Measurements from ENCODE around the gene LEMD1.

The LEMD1 gene

DNA sequence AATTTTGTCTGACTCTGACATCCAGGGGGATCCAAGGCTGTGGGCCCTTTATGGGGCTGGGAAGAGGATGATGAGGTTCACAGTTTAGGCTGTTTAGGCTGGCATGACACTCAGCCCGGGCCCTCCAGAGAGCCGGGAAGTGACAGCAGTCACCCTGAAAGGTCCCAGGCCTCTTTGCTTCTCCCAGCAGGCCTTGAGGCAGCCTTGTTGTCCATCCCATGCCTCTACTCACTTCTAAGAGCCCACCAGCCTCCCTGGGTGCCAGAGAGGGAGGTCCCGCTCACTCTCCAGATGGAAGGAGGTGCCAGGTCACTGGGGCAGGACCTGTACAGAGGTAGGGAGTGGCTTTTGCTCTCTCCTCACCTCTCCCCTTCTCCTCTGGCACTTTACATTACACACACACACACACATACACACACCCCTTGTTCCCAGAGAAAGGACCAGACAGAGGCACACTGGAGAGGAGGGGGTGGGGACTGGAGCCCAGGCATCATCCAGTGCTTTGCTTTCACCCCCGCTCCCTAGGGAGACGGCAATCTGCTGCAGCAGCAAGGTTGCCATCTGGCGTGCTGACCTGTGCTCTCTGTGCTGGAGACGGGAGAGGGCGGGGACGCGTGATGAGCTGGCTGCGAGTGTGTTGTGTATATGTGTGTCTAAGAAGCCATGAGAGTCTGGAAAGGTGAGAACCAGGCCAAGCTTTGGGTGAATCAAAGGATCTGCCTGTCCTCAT lies 69.7 kb downstream of the LEMD1 start:
- DNase-seq (ENCODE audit: extremely low read depth, insufficient read length): no peak
- peaks cover 4% of the 10 kb centered on the region; the same call in 1 of the 2 replicates for H3K27me3 ChIP-seq (replicated peaks; ENCODE audit: control insufficient read depth, insufficient read depth, low read length)

DNA sequence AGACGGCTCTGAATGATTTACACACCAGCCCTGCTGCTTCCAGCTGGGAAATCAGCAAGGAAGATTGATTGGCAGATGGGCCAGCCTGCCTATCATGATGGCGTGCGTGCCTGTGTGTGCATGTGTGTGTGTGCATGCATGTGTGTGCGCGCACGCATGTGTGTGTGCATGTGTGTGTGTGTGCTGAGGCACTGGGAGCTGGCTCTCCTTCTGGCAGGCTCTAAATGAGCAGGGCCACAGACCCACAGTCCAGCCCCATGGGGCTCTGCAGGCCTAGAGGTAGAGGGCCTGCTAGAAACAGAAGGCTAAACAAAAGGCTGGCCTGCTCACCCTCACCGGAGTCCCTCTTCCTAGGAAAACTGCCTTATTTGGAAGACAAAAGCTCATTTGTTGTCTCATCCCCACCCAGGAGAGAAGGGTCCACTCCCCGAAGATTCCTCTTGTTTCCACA lies 71.1 kb downstream of the LEMD1 start:
- no peak for DNase-seq (ENCODE audit: extremely low read depth, insufficient read length)
- Histone ChIP-seq H3K36me3 (ENCODE audit: control insufficient read depth, insufficient read depth, low read length) (no peaks in the 10 kb centered on the region), H3K27me3 (replicated peaks; ENCODE audit: control insufficient read depth, insufficient read depth, low read length) (peaks cover 4% of the 10 kb centered on the region; the same call in 1 of the 2 replicates), H3K4me3 (replicated peaks; ENCODE audit: low read depth, low read length) (no peak overlapping the region)
- TF ChIP-seq, protein P1, sequence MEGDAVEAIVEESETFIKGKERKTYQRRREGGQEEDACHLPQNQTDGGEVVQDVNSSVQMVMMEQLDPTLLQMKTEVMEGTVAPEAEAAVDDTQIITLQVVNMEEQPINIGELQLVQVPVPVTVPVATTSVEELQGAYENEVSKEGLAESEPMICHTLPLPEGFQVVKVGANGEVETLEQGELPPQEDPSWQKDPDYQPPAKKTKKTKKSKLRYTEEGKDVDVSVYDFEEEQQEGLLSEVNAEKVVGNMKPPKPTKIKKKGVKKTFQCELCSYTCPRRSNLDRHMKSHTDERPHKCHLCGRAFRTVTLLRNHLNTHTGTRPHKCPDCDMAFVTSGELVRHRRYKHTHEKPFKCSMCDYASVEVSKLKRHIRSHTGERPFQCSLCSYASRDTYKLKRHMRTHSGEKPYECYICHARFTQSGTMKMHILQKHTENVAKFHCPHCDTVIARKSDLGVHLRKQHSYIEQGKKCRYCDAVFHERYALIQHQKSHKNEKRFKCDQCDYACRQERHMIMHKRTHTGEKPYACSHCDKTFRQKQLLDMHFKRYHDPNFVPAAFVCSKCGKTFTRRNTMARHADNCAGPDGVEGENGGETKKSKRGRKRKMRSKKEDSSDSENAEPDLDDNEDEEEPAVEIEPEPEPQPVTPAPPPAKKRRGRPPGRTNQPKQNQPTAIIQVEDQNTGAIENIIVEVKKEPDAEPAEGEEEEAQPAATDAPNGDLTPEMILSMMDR (IDR thresholded peaks at IDR 0.05; ENCODE audit: insufficient read depth, low read length, poor library complexity, severe bottlenecking): no peak

More for the DNA sequence above, 69.7 kb downstream of the LEMD1 start:
- Histone ChIP-seq H3K36me3 (ENCODE audit: control insufficient read depth, insufficient read depth, low read length) (no peaks in the 10 kb centered on the region), H3K4me3 (replicated peaks; ENCODE audit: low read depth, low read length) (no peak overlapping the region)
- TF ChIP-seq, protein P1 (IDR thresholded peaks at IDR 0.05; ENCODE audit: insufficient read depth, low read length, poor library complexity, severe bottlenecking): no peak

DNA sequence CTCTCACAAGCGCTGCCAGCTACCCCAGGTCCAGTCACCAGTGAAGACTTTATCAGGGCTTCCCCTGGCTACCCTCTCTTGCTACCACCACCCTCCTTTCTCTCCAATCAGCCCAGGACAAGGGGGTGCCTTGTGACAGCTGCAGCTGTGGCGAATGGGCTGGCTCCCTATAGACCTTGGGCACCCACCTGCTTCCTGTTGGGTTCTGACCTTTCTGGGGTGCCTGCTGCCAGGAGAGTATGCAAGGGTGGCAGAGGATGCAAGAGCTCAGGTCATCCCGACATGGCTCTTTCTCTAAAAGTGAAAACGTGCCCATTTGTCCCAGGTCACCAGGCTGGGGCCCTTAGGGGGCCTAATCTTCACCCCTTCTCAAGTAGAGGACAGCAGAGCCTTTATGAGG lies 71.7 kb downstream of the LEMD1 start:
- TF ChIP-seq, protein P1 (IDR thresholded peaks at IDR 0.05; ENCODE audit: insufficient read depth, low read length, poor library complexity, severe bottlenecking): no peak
- Histone ChIP-seq H3K4me3 (replicated peaks; ENCODE audit: low read depth, low read length) (no peak overlapping the region), H3K36me3 (ENCODE audit: control insufficient read depth, insufficient read depth, low read length) (no peaks in the 10 kb centered on the region), H3K27me3 (replicated peaks; ENCODE audit: control insufficient read depth, insufficient read depth, low read length) (peaks cover 3% of the 10 kb centered on the region; the same call in 1 of the 2 replicates)
- no peak for DNase-seq (ENCODE audit: extremely low read depth, insufficient read length)

DNA sequence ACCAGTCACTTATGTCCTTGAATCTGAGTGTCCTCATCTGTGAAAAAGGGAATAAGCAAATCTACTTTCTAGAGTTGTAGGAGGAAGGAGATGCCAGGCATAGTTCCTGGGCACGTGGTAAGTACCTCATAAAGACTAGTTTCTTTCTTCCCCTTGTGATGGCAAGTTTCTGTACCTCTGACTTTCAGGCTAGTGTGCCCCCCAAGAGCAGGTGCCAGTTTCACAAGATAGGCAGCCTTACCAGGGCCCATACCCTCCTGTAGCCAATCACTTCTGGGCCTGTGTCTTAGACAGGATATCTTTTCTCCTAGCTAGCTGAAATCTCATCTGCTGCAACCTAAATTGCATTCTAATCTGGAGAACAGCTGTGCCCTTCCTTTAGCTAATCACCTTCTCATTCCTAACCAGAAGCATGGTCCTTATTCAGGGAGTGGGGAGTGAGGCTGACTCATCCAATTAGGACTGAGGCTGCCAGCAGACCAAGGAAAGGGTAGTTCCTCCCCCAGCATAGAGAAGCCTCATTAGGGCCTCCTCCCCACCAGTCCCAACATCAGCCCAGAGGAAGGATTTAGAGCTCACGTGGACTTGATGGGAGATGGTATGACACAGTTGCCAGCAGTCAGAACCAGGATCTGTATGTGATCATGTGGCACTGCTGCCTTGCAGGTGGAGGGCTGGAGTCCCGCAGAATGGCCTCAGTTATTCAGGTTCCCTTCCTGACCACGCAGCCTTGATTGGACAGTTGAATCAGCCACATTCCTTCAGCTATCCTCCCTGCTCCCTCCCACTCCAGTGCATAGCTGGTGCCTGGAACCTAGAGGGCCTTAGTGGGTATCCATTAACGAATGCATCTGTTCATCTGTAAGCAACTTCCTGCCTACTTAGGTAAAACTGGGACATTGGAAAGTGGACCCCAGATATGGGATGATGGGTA lies 73.0 kb downstream of the LEMD1 start:
- Histone ChIP-seq H3K4me3 (replicated peaks; ENCODE audit: low read depth, low read length) (no peak overlapping the region), H3K36me3 (ENCODE audit: control insufficient read depth, insufficient read depth, low read length) (no peaks in the 10 kb centered on the region), H3K27me3 (replicated peaks; ENCODE audit: control insufficient read depth, insufficient read depth, low read length) (peaks cover 2% of the 10 kb centered on the region; the same call in 1 of the 2 replicates)
- TF ChIP-seq, protein P1 (IDR thresholded peaks at IDR 0.05; ENCODE audit: insufficient read depth, low read length, poor library complexity, severe bottlenecking): no peak
- DNase-seq (ENCODE audit: extremely low read depth, insufficient read length): no peak

DNA sequence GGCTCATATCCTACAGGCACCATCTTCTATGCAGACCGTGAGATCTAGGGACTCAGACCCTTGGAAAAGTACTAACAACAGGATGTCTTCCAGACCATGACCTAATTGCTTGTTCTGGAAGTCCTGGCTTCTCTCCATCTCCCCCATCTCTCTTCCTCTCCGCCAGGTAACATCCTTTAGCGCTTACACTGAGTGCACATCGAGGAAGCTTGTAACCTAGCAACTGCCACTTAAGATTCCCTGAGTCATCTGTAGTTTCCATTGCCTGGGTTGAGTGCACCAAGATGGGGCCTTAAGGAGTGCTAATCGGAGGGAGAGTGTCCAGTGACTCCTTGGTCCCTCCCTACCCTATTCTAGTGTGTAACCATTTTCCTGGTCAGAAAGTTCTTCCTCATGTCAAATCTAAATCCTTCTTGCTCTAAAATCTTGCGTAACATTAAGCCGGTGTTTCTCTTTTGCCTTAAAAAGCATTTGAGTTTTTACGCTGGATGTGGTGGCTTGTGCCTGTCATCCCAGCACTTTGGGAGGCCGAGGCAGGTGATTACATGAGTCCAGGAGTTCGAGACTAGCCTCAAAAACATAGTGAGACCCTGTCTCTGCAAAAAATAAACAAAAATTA lies 74.8 kb downstream of the LEMD1 start:
- TF ChIP-seq, protein P1 (IDR thresholded peaks at IDR 0.05; ENCODE audit: insufficient read depth, low read length, poor library complexity, severe bottlenecking): no peak
- Histone ChIP-seq H3K4me3 (replicated peaks; ENCODE audit: low read depth, low read length) (no peak overlapping the region), H3K36me3 (ENCODE audit: control insufficient read depth, insufficient read depth, low read length) (no peaks in the 10 kb centered on the region), H3K27me3 (replicated peaks; ENCODE audit: control insufficient read depth, insufficient read depth, low read length) (peaks cover 2% of the 10 kb centered on the region)
- no peak for DNase-seq (ENCODE audit: extremely low read depth, insufficient read length)
